Measurements from ENCODE around the gene SYTL5. TPM values are rescaled to one million over a fixed set of nuclear protein-coding genes. Genes with fewer than 3 reads are reported as not detected.

SYTL5 gene
- total RNA-seq, 1 donor from 2014 or later = 0.27 TPM

GRCh38 chrX:38044701-38045100, 38.3 kb downstream of the SYTL5 start:
- TF ChIP-seq CTCF (IDR thresholded peaks at IDR 0.05) = no peak
- no peaks in the 10 kb centered on the region for H3K36me3 Mint-ChIP-seq (ENCODE audit: low read depth)
- H3K27ac Mint-ChIP-seq (ENCODE audit: unreplicated experiment) = no peak overlapping the region
- no peaks in the 10 kb centered on the region for H3K27me3 Mint-ChIP-seq (ENCODE audit: low read depth)
- no peaks in the 10 kb centered on the region for H3K4me1 Mint-ChIP-seq (ENCODE audit: low read depth)
- peaks cover 8% of the 10 kb centered on the region for H3K9me3 Mint-ChIP-seq (ENCODE audit: low read depth)
- no peak for DNase-seq (ENCODE audit: low spot score)
- no peak overlapping the region for H3K4me3 Mint-ChIP-seq (ENCODE audit: unreplicated experiment)

GRCh38 chrX:38045538-38046096, 39.3 kb downstream of the SYTL5 start:
- no peak for TF ChIP-seq CTCF (IDR thresholded peaks at IDR 0.05)
- H3K27ac Mint-ChIP-seq (ENCODE audit: unreplicated experiment) = no peak overlapping the region
- H3K4me3 Mint-ChIP-seq (ENCODE audit: unreplicated experiment) = no peak overlapping the region
- H3K9me3 Mint-ChIP-seq (ENCODE audit: low read depth) = peaks cover 8% of the 10 kb centered on the region
- no peak for DNase-seq (ENCODE audit: low spot score)
- H3K4me1 Mint-ChIP-seq (ENCODE audit: low read depth) = no peaks in the 10 kb centered on the region
- H3K27me3 Mint-ChIP-seq (ENCODE audit: low read depth) = no peaks in the 10 kb centered on the region
- no peaks in the 10 kb centered on the region for H3K36me3 Mint-ChIP-seq (ENCODE audit: low read depth)

GRCh38 chrX:38048886-38049285, 42.5 kb downstream of the SYTL5 start:
- no peak for TF ChIP-seq CTCF (IDR thresholded peaks at IDR 0.05)
- no peak for DNase-seq (ENCODE audit: low spot score)
- H3K4me3 Mint-ChIP-seq (ENCODE audit: unreplicated experiment) = no peak overlapping the region
- H3K36me3 Mint-ChIP-seq (ENCODE audit: low read depth) = no peaks in the 10 kb centered on the region
- H3K9me3 Mint-ChIP-seq (ENCODE audit: low read depth) = peaks cover 13% of the 10 kb centered on the region
- no peaks in the 10 kb centered on the region for H3K27me3 Mint-ChIP-seq (ENCODE audit: low read depth)
- no peak overlapping the region for H3K27ac Mint-ChIP-seq (ENCODE audit: unreplicated experiment)
- peaks cover 11% of the 10 kb centered on the region for H3K4me1 Mint-ChIP-seq (ENCODE audit: low read depth)

- no peaks in the 10 kb centered on the region for H3K36me3 Mint-ChIP-seq (ENCODE audit: low read depth)
- H3K4me1 Mint-ChIP-seq (ENCODE audit: low read depth) = peaks cover 23% of the 10 kb centered on the region
- no peak overlapping the region for H3K27ac Mint-ChIP-seq (ENCODE audit: unreplicated experiment)
- no peak for DNase-seq (ENCODE audit: low spot score)
- H3K9me3 Mint-ChIP-seq (ENCODE audit: low read depth) = peaks cover 13% of the 10 kb centered on the region
- no peak overlapping the region for H3K4me3 Mint-ChIP-seq (ENCODE audit: unreplicated experiment)
- TF ChIP-seq CTCF (IDR thresholded peaks at IDR 0.05) = no peak
- H3K27me3 Mint-ChIP-seq (ENCODE audit: low read depth) = no peaks in the 10 kb centered on the region
Measured at GRCh38 chrX:38050806-38051205, 44.5 kb downstream of the SYTL5 start.

GRCh38 chrX:38052096-38052495, 45.7 kb downstream of the SYTL5 start:
- H3K9me3 Mint-ChIP-seq (ENCODE audit: low read depth) = peaks cover 18% of the 10 kb centered on the region
- DNase-seq (ENCODE audit: low spot score) = no peak
- no peaks in the 10 kb centered on the region for H3K27me3 Mint-ChIP-seq (ENCODE audit: low read depth)
- no peak for TF ChIP-seq CTCF (IDR thresholded peaks at IDR 0.05)
- H3K4me1 Mint-ChIP-seq (ENCODE audit: low read depth) = peaks cover 23% of the 10 kb centered on the region
- no peak overlapping the region for H3K27ac Mint-ChIP-seq (ENCODE audit: unreplicated experiment)
- H3K4me3 Mint-ChIP-seq (ENCODE audit: unreplicated experiment) = no peak overlapping the region
- no peaks in the 10 kb centered on the region for H3K36me3 Mint-ChIP-seq (ENCODE audit: low read depth)

Measured in chondrocyte (in vitro differentiated cells).